ENCODE measurements around the gene CCR9.

CCR9 gene

DNA sequence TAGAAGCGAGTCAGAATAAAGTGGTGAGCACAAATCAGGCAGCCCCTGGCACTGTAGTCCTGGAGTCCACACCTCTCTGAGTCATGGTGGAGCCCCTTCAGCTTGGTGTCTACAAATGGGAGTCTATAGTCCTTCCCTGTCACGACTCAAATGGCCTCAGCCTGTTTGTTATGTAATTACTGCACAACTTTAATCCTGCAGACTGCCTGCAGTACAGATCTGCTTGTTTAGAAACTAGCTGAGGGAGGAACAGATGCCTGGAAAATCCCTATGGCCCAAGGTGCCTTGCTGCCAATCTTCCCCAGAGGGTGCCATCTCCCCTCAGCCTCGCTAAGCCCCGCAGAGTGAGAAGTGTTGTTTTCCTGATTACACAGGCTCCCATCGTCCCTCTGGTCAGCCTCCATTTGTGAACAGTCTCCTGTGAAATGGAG lies 53.0 kb downstream of the CCR9 start:
- peak; percentile 32 for DNase-seq

DNA sequence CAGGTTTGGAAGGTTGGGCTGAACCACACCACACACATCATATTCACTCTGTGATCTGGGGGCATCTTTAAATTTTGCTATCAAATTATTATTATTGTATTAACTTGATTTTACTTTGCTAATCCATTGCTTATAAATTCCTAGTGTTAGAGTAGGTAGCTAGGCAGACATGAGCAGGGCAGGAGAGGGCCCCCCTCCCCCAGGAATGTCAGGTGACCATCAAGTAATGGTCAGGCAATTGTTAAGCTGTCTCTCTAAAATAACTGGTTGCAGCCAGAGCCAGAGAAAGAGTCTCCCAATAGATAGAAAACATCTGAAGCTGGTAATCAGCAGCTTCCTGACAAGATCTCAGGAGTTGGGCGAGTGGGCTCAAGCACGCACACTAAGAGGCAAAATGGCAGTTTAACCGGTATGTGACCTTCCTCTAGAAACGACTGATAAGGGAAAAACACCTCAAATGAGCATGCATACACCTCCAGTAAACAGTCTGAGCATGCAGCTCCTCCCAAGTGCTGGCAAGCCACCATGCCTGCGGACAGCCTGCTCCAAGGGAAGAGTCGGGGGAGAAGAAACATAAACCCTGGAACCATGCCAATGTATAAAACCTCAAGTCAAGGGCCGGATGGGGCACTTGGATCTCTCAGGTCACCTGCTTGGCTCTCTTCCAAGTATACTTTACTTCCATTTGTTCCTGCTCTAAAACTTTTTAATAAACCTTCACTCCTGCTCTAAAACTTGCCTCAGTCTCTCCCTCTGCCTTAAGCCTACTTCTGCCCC lies 53.8 kb downstream of the CCR9 start:
- DNase-seq: no peak

DNA sequence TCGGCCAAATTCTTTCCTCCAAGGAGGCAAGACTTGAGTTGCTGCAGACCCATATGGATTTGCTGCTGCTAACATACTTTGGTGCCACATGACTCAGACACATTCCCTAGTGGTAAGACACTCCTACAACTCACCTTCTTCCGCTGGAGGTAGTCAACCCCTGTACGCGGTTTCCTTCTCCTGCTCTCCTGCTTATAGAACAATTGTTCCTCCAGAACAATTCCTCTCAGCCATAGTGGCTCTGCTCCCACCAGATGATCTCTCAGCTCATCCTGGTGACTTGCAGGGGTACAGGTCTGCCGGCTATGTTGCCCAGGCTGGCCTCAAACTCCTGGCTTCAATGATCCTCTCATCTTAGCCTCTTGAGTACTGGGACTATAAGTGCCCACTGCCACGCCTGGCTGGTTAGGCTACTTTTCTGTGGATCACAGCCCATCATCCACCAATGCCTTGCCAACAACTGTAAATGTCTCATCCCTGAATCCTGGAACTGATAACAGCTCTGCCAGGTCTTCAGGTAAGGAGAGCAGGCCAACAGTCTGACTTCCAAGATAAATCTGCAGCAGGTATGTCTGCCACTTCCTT lies 54.5 kb downstream of the CCR9 start:
- DNase-seq: no peak

DNA sequence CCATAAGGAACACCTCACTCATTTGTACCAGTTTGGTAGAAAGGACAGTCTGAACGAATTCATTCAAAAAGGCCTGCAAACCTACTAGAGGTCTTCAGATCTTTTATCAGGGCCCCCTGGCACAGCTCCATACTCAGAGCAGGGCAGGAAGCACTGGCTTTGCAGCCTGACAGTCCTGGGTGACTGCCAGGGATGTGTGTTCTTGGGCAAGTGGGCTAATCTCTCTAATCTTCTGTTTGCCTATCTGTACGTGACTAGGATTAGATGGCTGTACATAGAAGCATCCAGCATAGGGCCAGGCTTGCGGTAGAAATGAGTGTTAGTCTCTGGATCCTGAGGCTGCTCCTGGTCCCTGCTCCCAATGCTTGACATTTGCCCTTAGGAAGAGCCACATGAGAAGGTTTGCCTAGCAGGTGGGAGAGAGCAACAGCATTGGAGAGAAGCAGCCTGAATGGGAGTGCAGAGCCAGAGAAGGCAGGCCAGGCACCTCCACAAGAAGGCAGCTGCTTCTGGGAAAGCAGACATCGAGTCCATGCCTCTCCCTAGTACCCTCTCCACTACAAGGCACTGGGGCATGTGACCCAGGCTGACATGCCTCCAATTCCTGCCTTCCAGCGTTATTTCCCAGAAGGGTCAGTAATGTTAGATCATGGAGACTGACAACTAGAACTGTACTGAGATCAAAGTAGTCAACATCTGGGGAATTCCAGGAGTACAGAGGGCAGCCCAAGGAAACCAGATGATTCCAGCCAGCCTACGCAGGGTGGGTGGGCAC lies 55.9 kb downstream of the CCR9 start:
- peak; percentile 21 for DNase-seq

DNA sequence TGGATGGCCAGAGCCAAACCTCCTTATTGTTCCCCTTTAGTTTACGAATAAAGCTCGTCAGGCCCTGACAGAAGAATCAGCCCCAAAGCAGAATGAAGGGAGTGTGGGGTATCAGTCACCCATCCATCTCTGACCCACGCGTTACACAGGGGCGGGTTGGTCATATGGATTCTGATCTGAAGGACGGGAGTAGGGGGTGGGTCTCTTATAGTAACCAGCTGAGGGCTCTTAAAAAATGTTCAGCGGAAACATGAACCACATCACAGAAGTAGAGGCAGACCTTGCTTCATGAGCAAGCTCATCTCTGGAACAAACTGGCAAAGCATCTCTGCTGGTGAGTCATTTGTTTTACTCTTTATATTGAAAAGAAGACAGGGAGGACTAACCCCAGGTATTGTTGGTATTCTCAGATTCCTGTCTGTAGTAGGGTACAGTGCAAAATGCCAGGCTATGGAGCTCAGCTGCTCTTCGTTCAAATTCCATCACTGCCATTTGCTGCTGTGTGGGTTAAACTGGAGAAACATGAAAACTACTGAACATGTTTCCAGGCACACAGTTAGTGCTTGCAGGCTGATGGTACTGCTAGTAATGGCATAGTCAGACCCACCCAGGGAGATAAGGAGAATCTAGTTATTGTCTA lies 57.0 kb downstream of the CCR9 start, which contains the start of gene CXCR6:
CXCR6 (plus strand) TSS at position 258 of the 640 bp plus-strand sequence. CDS start 3,018 bp downstream, outside the sequence.
- DNase-seq: no peak

DNA sequence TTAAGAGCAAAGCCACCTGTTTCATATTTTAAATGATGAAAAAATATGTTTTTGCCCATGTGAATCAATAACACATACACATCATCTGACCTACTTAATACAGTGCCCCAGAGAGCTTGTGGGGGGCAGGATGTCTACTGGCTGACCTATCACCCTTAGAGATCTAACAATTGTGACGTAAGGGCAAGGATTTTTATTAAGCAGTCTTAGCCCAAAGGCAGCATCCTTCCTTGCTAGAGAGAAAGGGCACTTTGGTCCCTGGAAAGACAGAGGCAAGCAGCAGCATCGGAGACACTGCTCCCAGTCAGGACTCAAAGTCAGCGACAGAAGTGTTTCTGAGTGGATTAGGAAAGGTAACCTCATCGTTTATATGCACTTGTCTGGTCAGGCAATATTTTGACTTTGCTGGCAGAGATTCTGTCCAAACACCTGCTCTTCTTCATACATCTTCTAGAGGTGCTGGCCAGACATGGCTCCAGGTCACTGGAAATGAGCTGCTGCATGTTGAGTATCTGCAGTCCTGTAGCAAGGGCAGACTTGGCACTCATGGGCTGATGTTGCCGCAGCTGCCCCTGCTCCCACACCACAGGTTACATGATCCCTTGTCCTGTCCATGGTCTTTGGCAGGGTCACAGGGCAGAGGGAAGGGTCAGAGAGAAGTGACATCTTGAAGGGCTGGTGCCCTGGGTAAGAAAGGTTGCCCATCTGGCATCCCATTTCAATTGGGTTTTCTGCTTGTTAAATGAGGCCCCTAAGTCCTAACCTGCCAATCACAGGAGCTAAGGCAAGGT lies 58.7 kb downstream of the CCR9 start:
- no peak for DNase-seq

DNA sequence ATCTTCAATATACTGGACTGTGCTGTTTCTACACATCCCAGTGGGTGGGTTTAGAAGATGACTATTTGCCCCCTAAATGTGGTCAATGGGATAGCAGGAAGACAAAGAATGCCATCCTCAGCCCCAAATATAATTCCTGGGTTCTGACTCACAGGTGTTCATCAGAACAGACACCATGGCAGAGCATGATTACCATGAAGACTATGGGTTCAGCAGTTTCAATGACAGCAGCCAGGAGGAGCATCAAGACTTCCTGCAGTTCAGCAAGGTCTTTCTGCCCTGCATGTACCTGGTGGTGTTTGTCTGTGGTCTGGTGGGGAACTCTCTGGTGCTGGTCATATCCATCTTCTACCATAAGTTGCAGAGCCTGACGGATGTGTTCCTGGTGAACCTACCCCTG lies 60.0 kb downstream of the CCR9 start:
- no peak for DNase-seq

DNA sequence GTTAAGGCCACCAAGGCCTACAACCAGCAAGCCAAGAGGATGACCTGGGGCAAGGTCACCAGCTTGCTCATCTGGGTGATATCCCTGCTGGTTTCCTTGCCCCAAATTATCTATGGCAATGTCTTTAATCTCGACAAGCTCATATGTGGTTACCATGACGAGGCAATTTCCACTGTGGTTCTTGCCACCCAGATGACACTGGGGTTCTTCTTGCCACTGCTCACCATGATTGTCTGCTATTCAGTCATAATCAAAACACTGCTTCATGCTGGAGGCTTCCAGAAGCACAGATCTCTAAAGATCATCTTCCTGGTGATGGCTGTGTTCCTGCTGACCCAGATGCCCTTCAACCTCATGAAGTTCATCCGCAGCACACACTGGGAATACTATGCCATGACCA lies 60.5 kb downstream of the CCR9 start:
- no peak for DNase-seq

DNA sequence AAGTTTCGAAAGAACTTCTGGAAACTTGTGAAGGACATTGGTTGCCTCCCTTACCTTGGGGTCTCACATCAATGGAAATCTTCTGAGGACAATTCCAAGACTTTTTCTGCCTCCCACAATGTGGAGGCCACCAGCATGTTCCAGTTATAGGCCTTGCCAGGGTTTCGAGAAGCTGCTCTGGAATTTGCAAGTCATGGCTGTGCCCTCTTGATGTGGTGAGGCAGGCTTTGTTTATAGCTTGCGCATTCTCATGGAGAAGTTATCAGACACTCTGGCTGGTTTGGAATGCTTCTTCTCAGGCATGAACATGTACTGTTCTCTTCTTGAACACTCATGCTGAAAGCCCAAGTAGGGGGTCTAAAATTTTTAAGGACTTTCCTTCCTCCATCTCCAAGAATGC lies 61.0 kb downstream of the CCR9 start:
- no peak for DNase-seq

DNA sequence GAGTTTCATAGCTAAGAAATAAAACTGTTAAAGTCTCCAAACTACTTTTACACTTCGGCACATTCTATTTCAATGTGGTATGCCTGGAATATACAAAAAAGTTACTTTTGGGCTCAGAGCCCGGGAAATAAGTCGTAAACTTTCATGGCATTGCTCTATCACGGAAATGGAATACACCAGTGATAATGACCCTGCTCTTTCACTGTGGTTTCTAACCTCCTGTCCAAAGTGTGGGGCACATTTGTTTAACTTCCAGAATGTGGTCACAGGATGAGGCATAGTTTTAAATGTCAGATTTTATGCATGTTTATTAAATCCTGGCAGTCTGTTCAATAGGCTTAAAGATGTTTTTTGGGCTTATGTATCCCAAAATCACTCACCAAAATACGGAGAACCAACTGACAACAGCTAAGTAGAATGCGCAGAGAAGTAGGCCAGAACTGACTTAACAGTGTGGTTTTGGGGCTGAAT lies 62.0 kb downstream of the CCR9 start:
- no peak for DNase-seq

DNA sequence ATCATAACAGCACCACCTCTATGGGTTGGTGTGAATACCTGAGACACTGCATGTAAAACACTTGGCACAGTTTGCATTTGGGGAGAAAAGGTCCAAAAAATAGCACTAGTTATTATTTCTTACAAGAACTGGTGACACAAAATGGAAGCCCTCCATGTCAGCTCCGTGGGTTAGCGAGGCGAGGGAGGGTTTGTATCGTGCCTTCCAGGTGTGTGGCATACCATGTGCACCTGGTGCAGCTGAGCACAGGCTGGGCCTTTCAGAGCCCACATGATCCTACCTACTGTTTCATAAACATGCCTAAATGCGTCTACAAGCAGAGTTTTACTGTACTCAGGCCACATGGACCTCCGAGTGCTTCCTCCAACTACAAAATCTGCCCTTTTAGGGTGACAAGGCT lies 62.5 kb downstream of the CCR9 start:
- DNase-seq: no peak

DNA sequence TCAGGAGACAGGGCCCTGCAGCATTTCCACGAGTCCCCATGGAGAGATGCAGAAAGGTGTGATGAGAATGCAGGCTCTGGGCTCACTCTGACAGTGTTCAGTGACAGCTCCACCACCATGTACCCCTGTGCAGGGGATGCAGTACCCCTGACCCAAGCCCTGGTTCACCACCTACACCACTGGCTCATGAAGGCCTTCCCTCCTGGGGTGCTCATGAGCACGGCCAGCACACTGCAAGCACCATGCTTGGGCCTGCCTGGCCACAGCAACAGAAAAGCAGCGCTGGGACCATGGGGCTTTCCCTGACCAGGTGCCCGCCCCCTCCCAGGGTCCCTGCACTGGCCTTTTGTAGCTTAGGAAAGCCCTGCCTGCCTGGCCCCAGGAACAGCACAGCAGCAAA lies 63.1 kb downstream of the CCR9 start:
- no peak for DNase-seq

DNA sequence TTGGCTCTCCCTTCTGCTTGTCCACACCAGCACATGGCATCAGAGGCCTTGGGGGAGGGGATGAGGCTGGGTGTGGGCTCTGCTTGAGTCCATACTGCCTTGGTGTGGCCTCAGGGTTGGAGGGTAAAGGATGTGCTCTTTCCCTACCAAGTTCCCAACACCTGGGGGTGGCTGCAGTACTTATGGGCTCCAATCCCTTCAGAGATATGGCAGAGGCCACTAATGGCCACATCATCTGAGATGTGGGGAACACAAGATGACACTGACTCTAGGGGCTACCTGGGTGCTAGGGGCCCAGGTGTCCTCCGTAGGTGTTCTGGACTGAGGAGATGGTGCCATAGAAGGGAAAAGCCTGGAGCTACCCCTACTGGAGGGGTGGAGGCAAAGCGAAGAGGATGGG lies 63.8 kb downstream of the CCR9 start:
- no peak for DNase-seq

DNA sequence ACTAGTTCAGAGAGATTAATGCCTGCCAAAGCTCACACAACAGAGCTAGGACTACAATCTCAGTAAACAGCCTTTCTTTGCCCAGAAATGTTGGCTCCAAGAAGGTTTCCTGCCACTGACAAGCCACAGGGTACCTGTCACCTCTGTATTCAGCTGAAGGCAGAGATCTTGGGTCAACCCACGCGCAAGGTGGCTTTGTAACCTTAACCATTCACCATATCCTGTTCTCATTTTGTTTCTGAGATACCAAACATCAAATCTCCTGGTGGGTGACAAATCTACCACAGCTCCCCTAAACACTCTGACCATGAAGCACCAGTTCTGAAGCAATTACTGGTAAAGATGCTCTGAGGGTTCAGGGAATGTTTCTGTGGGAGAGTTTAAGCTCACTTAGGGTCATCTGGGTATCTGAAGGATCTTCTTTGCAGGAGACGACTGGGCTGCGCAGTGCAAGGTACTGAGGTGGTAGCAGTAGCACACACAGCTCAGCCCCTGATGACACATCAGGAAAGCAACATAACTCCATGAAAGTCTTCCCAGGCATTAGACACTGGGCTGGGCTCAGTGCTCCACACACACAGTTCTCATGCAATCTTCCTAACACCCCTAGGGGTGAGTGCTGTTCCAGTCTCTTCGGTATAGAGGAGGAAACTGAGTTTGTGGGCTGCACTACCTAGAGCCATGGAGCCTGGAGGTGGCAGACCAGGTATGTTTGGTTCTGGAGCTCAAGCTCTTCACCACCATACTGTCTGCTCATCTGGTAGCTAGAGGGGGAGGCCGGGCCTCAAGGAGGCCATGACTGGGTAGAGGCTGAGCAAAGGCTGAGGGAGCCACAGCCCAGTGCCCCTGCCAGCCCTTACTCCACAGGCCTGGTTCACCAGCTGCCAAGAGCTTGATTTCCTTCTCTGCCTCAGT lies 64.6 kb downstream of the CCR9 start:
- no peak for DNase-seq

DNA sequence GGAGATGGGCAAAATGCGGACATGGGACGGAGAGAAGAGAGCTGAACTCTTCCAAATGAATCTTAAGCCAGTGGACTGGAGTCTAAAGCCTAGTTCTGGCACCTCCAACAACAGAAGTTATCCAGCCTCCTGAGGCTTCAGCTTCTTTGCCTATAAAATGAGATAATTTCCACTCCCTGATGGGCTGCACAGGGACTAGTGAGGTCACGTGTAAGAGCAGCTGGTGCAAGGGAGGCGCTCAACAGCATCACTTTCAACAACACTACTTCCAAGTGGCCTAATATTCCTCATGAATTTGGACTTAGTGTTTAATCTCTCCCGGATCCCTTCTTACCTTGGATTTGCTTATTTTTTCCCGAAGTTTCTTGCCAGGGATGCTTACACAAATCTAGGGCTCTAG lies 65.6 kb downstream of the CCR9 start:
- DNase-seq: no peak

DNA sequence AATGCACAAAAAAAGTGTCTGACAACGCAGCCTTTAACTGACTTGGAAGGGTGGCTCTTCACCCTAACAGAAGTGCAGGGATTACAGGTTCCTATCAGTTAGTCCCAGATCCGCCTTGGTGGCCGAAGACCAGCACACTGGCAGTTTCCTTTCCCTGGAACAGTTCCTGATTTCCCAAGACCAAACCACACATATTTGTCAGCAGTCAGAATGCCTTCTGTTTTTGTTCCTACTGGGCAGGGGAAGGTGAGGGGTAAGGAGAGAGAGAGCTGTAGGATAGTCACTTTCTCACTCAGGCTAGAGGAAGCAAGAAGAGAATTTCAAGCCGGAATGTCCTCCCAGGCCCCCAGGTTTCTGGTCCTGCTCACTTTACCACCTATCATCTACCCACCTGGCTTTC lies 66.1 kb downstream of the CCR9 start:
- no peak for DNase-seq

All from MV-4-11 (cell line).